H9 (cell line): ENCODE results near the gene PPP1R16B. TPM values are rescaled to one million over a fixed set of nuclear protein-coding genes. Genes with fewer than 3 reads are reported as not detected.

Experiments
- DNase-seq: peaks from one replicate; pipeline ENCODE4 v3.0.0-alpha.2; 2017
- H2AFZ ChIP-seq: one replicate; pipeline ENCODE4 v1.6.1; 2013; ENCODE audit warnings: mild to moderate bottlenecking, low read length, control low read depth, moderate library complexity
- H2AK5ac ChIP-seq: 2 replicates; pipeline ENCODE4 v1.6.1; 2013; ENCODE audit warnings: low read length, control low read depth, mixed read lengths; ENCODE audit not compliant: insufficient read length
- H2BK120ac ChIP-seq: one replicate; pipeline ENCODE4 v1.6.1; 2013; ENCODE audit warnings: low read depth, mild to moderate bottlenecking, low read length, control low read depth, inconsistent platforms; ENCODE audit not compliant: poor library complexity, severe bottlenecking
- H2BK12ac ChIP-seq: 2 replicates; pipeline ENCODE4 v1.6.1; 2013; ENCODE audit warnings: low read length, control low read depth, mixed read lengths, low read depth; ENCODE audit not compliant: insufficient read length
- H2BK15ac ChIP-seq: 2 replicates; pipeline ENCODE4 v1.6.1; 2013; ENCODE audit warnings: low read depth, low read length, control low read depth
- H2BK20ac ChIP-seq: one replicate; pipeline ENCODE4 v1.6.1; 2013; ENCODE audit warnings: low read depth, mild to moderate bottlenecking, low read length, control low read depth, inconsistent platforms; ENCODE audit not compliant: poor library complexity, severe bottlenecking
- H2BK5ac ChIP-seq: 2 replicates; pipeline ENCODE4 v1.6.1; 2013; ENCODE audit warnings: low read length, control low read depth, mixed read lengths; ENCODE audit not compliant: insufficient read length
- H3K14ac ChIP-seq: 2 replicates; pipeline ENCODE4 v1.6.1; 2013; ENCODE audit warnings: low read length, control low read depth; ENCODE audit not compliant: insufficient read depth
- H3K18ac ChIP-seq: 2 replicates; pipeline ENCODE4 v1.6.1; 2013; ENCODE audit warnings: low read depth, mild to moderate bottlenecking, mixed read lengths, low read length, control low read depth; ENCODE audit not compliant: insufficient read length
- H3K23ac ChIP-seq: 2 replicates; pipeline ENCODE4 v1.6.1; 2013; ENCODE audit warnings: low read length, control low read depth, mixed read lengths, low read depth; ENCODE audit not compliant: insufficient read length
- H3K23me2 ChIP-seq: 2 replicates; pipeline ENCODE4 v1.6.1; 2013; ENCODE audit warnings: low read depth, mild to moderate bottlenecking, mixed read lengths, low read length, control low read depth; ENCODE audit not compliant: insufficient read length, poor library complexity, severe bottlenecking
- H3K27ac ChIP-seq: 2 replicates; pipeline ENCODE4 v1.5.1; 2013; ENCODE audit warnings: low read length, control low read depth, mixed read lengths, low read depth; ENCODE audit not compliant: insufficient read length
- H3K27me3 ChIP-seq: 2 replicates; pipeline ENCODE4 v1.6.1; 2013; ENCODE audit warnings: low read length, control low read depth, inconsistent platforms; ENCODE audit not compliant: insufficient read depth
- H3K4ac ChIP-seq: 2 replicates; pipeline ENCODE4 v1.6.1; 2013; ENCODE audit warnings: low read depth, mild to moderate bottlenecking, control low read depth, inconsistent platforms, low read length, moderate library complexity
- H3K4me1 ChIP-seq: 2 replicates; pipeline ENCODE4 v1.6.1; 2013; ENCODE audit warnings: low read length, control low read depth, inconsistent platforms; ENCODE audit not compliant: insufficient read depth
- H3K4me2 ChIP-seq: 2 replicates; pipeline ENCODE4 v1.6.1; 2013; ENCODE audit warnings: low read length, control low read depth, mixed read lengths; ENCODE audit not compliant: insufficient read length, insufficient read depth
- H3K56ac ChIP-seq: 2 replicates; pipeline ENCODE4 v1.6.1; 2013; ENCODE audit warnings: low read depth, mild to moderate bottlenecking, mixed read lengths, low read length, control low read depth; ENCODE audit not compliant: insufficient read length
- H3K79me1 ChIP-seq: 2 replicates; pipeline ENCODE4 v1.6.1; 2013; ENCODE audit warnings: low read depth, mild to moderate bottlenecking, moderate library complexity, low read length, control low read depth, inconsistent platforms; ENCODE audit not compliant: insufficient read depth, poor library complexity, severe bottlenecking
- H3K79me2 ChIP-seq: 2 replicates; pipeline ENCODE4 v1.6.1; 2013; ENCODE audit warnings: low read length, control low read depth, inconsistent platforms; ENCODE audit not compliant: insufficient read depth
- H3K9ac ChIP-seq: 2 replicates; pipeline ENCODE4 v1.6.1; 2013; ENCODE audit warnings: low read length, control low read depth, mixed read lengths; ENCODE audit not compliant: insufficient read length; ENCODE audit errors: extremely low read depth
- H3K9me3 ChIP-seq: one replicate; pipeline ENCODE4 v1.6.1; 2013; ENCODE audit warnings: low read depth, low read length, inconsistent platforms; ENCODE audit not compliant: control insufficient read depth
- H3T11ph ChIP-seq: one replicate; pipeline ENCODE4 v1.6.1; 2013; ENCODE audit warnings: mild to moderate bottlenecking, low read length, control low read depth, inconsistent platforms
- H4K20me1 ChIP-seq: one replicate; pipeline ENCODE4 v1.6.1; 2013; ENCODE audit not compliant: control insufficient read depth, insufficient read length, insufficient read depth
- H4K5ac ChIP-seq: 2 replicates; pipeline ENCODE4 v1.6.1; 2013; ENCODE audit warnings: low read depth, mild to moderate bottlenecking, mixed read lengths, low read length, control low read depth; ENCODE audit not compliant: insufficient read length
- H4K8ac ChIP-seq: replicated peaks from 2 replicates; pipeline ENCODE4 v1.6.1; 2013; ENCODE audit warnings: low read length, control low read depth, mixed read lengths, low read depth; ENCODE audit not compliant: insufficient read length
- H4K91ac ChIP-seq: 2 replicates; pipeline ENCODE4 v1.6.1; 2013; ENCODE audit warnings: low read depth, mild to moderate bottlenecking, moderate library complexity, mixed read lengths, low read length, control low read depth; ENCODE audit not compliant: insufficient read length
- H3K27ac Mint-ChIP-seq, 3 experiments: 2 replicates in 2 of 3; 3 replicates in 1 of 3; pipeline ENCODE4 v1.8.0; 2020 to 2021; ENCODE audit warnings: mixed read lengths in 3 of 3, mild to moderate bottlenecking in 1 of 3, moderate library complexity in 1 of 3
- H3K27me3 Mint-ChIP-seq: 2 replicates; pipeline ENCODE4 v1.8.0; 2021; ENCODE audit warnings: low read depth, mild to moderate bottlenecking, moderate library complexity, mixed read lengths
- H3K36me3 Mint-ChIP-seq, 3 experiments: 2 replicates in 2 of 3; 3 replicates in 1 of 3; pipeline ENCODE4 v1.8.0; 2020 to 2021; ENCODE audit warnings: low read depth in 3 of 3, mixed read lengths in 3 of 3; ENCODE audit not compliant: insufficient read depth in 1 of 3
- H3K4me1 Mint-ChIP-seq, 2 experiments: 2 replicates each; pipeline ENCODE4 v1.8.0; 2020; ENCODE audit warnings: mixed read lengths in 2 of 2
- H3K4me3 Mint-ChIP-seq, 2 experiments: 2 replicates in 1 of 2; 3 replicates in 1 of 2; pipeline ENCODE4 v1.8.0; 2020 to 2021; ENCODE audit warnings: mild to moderate bottlenecking in 2 of 2, mixed read lengths in 2 of 2, moderate library complexity in 1 of 2
- H3K9me3 Mint-ChIP-seq, 2 experiments: 2 replicates in 1 of 2; 3 replicates in 1 of 2; pipeline ENCODE4 v1.8.0; 2020; ENCODE audit warnings: mild to moderate bottlenecking in 2 of 2, mixed read lengths in 2 of 2, moderate library complexity in 1 of 2
- WGBS: extraction: QIAGEN DNeasy Blood & Tissue Kit; methylation state at CpG from one replicate; pipeline ENCODE4 v1.1.7; 2013; ENCODE audit warnings: missing lambda C conversion rate, low lambda C conversion rate, mixed read lengths; ENCODE audit not compliant: insufficient read length; ENCODE audit errors: extremely low coverage; 5-methylcytosine and 5-hydroxymethylcytosine counted together
- total RNA-seq: library from RNA; stranded (reverse); gene quantifications from 2 replicates; pipeline ENCODE4 v1.2.1, GENCODE V29; 2021
- TF ChIP-seq, protein P1 (sequence below): fragments of 200-600 bp; sonication (generic); conservative IDR thresholded peaks from 3 replicates; pipeline ENCODE4 v1.8.0; 2021; ENCODE audit warnings: antibody characterized with exemption, mild to moderate bottlenecking

PPP1R16B gene
- total RNA-seq, 1 experiment from 2014 or later = 8.2 TPM

DNA sequence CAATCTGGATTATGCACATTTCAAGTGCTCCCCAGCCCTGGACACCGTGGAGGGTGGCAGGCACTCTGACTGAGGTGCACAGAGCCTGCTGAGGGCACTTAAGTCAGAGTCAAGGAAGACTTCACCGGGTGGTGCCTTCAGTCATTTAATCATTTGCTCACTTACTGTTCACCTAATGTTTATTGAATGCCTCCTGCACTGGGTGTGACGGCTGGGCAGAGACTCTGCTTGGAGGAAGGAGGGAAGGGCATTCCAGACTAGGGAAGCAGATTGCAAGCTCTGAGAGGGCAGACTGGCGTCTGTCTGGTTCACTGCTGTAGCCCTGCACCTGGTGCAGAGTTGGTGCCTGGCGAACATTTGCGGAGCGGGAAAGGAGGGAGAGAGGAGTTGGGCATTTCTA lies 66.5 kb downstream of the PPP1R16B start:
- WGBS = no CpG with 5 or more reads among the region's 7 CpGs
- TF ChIP-seq, protein P1, sequence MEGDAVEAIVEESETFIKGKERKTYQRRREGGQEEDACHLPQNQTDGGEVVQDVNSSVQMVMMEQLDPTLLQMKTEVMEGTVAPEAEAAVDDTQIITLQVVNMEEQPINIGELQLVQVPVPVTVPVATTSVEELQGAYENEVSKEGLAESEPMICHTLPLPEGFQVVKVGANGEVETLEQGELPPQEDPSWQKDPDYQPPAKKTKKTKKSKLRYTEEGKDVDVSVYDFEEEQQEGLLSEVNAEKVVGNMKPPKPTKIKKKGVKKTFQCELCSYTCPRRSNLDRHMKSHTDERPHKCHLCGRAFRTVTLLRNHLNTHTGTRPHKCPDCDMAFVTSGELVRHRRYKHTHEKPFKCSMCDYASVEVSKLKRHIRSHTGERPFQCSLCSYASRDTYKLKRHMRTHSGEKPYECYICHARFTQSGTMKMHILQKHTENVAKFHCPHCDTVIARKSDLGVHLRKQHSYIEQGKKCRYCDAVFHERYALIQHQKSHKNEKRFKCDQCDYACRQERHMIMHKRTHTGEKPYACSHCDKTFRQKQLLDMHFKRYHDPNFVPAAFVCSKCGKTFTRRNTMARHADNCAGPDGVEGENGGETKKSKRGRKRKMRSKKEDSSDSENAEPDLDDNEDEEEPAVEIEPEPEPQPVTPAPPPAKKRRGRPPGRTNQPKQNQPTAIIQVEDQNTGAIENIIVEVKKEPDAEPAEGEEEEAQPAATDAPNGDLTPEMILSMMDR = no peak
- peaks cover 25 to 30% of the 10 kb centered on the region in 2 experiments for H3K4me1 Mint-ChIP-seq

More for the DNA sequence above, 66.5 kb downstream of the PPP1R16B start:
- no peaks in the 10 kb centered on the region for H4K20me1 ChIP-seq
- no peak for DNase-seq
- no peak overlapping the region for H3K18ac ChIP-seq
- no peak overlapping the region for H2AK5ac ChIP-seq
- H4K8ac ChIP-seq = no peak overlapping the region
- H4K91ac ChIP-seq = no peak overlapping the region
- Mint-ChIP-seq H3K36me3 (no peaks in the 10 kb centered on the region), H3K27me3 (no peaks in the 10 kb centered on the region), H3K27ac (peak overlapping the region in 2 of 3 experiments; percentile 35 to 94; a peak in 3 of 7 replicates), H3K9me3 (no peaks in the 10 kb centered on the region; a peak in 1 of 5 replicates), H3K4me3 (no peak overlapping the region)
- H4K5ac ChIP-seq = no peak overlapping the region
- no peaks in the 10 kb centered on the region for H3K79me2 ChIP-seq
- no peak overlapping the region for H2BK120ac ChIP-seq
- H3K79me1 ChIP-seq = no peaks in the 10 kb centered on the region
- no peak overlapping the region for H2BK12ac ChIP-seq
- H3K4ac ChIP-seq = no peak overlapping the region
- H3K27ac ChIP-seq = no peak overlapping the region
- H3K9me3 ChIP-seq = no peaks in the 10 kb centered on the region
- no peak overlapping the region for H3T11ph ChIP-seq
- no peak overlapping the region for H3K9ac ChIP-seq
- H3K27me3 ChIP-seq = no peaks in the 10 kb centered on the region
- H3K23me2 ChIP-seq = no peaks in the 10 kb centered on the region
- H3K14ac ChIP-seq = no peak overlapping the region
- H3K23ac ChIP-seq = no peak overlapping the region
- H2BK15ac ChIP-seq = no peak overlapping the region
- no peak overlapping the region for H2BK5ac ChIP-seq
- peaks cover 4% of the 10 kb centered on the region; the same call in 1 of the 2 replicates for H3K4me1 ChIP-seq
- no peak overlapping the region for H3K4me2 ChIP-seq
- H2AFZ ChIP-seq = no peak overlapping the region
- H3K56ac ChIP-seq = no peak overlapping the region
- H2BK20ac ChIP-seq = no peak overlapping the region
